HUES6 (cell line): ENCODE measurements around the gene RPS6KA4.

ENCODE experiments used
- H3K27ac ChIP-seq: 2 replicates; pipeline ENCODE4 v1.7.0; 2013; ENCODE audit warnings: low read depth, mild to moderate bottlenecking, low read length, inconsistent platforms
- H3K27me3 ChIP-seq: 2 replicates; pipeline ENCODE4 v1.6.1; 2013; ENCODE audit warnings: low read length; ENCODE audit not compliant: control insufficient read depth, insufficient read depth
- H3K36me3 ChIP-seq: 2 replicates; pipeline ENCODE4 v1.6.1; 2013; ENCODE audit warnings: low read length; ENCODE audit not compliant: control insufficient read depth, insufficient read depth
- H3K4me1 ChIP-seq: 2 replicates; pipeline ENCODE4 v1.6.1; 2013; ENCODE audit warnings: low read length; ENCODE audit not compliant: control insufficient read depth, insufficient read depth
- H3K4me3 ChIP-seq: 2 replicates; pipeline ENCODE4 v1.5.1; 2013; ENCODE audit warnings: low read depth, low read length
- H3K9ac ChIP-seq: one replicate; pipeline ENCODE4 v1.6.1; 2013; ENCODE audit warnings: mild to moderate bottlenecking, low read length
- H3K9me3 ChIP-seq: 2 replicates; pipeline ENCODE4 v1.6.1; 2013; ENCODE audit warnings: low read depth, low read length; ENCODE audit not compliant: control insufficient read depth, insufficient read depth

RPS6KA4 gene

DNA sequence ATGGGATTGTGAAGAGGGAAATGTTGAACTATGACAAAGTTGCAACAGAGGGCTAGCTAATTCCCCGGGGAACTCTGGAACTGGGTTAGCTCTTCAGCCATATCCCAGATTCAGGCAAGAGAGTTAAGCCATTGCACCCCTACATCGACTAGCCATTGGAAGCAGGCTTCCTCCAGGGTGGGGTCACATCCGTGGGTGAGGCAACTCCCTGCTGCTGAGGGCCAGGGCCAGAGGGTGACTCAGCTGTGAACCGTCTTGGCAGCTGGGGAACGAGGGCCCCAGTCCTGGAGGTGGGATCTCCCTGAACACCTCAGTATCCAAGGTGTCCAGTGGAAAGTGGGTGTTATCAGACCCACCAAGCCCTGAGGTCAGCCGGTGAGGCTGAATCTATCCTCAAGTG, 41.1 kb downstream of the RPS6KA4 start:
- Histone ChIP-seq H3K27me3 (no peaks in the 10 kb centered on the region), H3K36me3 (no peaks in the 10 kb centered on the region), H3K4me1 (peaks cover 15% of the 10 kb centered on the region), H3K9me3 (0 out of 2 replicates have a peak, but pooled peaks cover 2% of the 10 kb centered on the region), H3K9ac (no peak overlapping the region), H3K27ac (no peak overlapping the region), H3K4me3 (no peak overlapping the region)

DNA sequence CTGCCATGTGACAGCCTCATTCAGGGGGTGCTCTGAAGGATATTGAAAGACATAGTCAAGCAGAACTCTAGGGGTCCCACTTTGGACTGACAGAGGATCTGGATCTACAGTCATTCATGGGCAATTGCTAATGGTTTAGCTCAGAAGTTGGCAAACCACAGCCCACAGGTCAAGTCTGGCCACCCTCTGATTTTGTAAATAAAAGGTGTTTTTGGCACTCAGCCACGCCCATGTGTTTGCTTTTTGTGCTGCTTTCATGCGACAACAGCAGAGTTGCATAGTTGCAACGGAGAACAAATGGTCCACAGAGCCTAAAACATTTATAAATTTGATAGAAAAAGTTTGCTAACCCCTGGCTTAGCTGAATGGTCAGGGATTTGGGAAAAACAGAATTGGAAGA, 41.7 kb downstream of the RPS6KA4 start:
- H3K27me3 ChIP-seq = no peaks in the 10 kb centered on the region
- H3K27ac ChIP-seq = no peak overlapping the region
- no peak overlapping the region for H3K9ac ChIP-seq
- H3K4me1 ChIP-seq = peaks cover 10% of the 10 kb centered on the region
- H3K4me3 ChIP-seq = no peak overlapping the region
- 0 out of 2 replicates have a peak, but pooled peaks cover 2% of the 10 kb centered on the region for H3K9me3 ChIP-seq
- no peaks in the 10 kb centered on the region for H3K36me3 ChIP-seq

DNA sequence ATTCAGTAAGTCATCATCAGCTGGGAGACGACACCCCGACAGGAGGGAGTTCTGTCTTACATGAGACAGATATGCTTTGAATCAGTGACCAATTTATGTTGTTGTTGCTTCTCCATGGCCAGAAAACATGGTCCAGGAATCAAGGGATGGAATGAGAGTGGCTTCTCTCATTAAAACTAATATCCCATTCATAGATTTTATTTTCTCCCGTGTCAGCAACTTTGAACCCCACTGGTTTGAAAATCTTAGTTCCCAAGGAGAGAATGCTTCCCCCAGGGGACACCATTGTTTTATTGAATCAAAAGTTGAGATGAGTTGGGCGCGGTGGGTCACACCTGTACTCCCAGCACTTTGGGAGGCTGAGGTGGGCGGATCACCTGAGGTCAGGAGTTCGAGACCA, 42.8 kb downstream of the RPS6KA4 start:
- Histone ChIP-seq H3K4me1 (peaks cover 7% of the 10 kb centered on the region), H3K9ac (no peak overlapping the region), H3K9me3 (0 out of 2 replicates have a peak, but pooled peaks cover 2% of the 10 kb centered on the region), H3K27ac (no peak overlapping the region), H3K4me3 (no peak overlapping the region), H3K27me3 (no peaks in the 10 kb centered on the region), H3K36me3 (no peaks in the 10 kb centered on the region)

DNA sequence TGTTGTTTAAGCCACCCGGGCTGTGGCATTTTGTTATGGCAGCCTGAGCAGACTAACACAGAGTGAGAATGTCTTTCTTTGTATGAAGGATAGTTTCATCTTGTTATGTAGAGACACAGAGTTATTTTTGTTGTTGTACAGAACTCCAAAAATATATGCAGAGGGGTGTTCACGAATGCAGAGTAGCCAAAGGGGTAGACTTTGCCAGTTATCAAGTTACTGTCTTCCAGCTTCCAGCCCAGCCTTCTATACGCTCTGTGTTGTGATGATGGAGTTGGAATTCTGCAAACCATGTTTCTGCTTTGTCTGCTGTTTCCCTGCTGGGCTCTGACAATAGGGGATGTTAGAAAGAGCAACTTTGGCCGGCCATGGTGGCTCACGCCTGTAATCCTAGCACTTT, 44.1 kb downstream of the RPS6KA4 start:
- Histone ChIP-seq H3K4me1 (peaks cover 7% of the 10 kb centered on the region), H3K4me3 (no peak overlapping the region), H3K9ac (no peak overlapping the region), H3K36me3 (no peaks in the 10 kb centered on the region), H3K27ac (no peak overlapping the region), H3K27me3 (no peaks in the 10 kb centered on the region), H3K9me3 (0 out of 2 replicates have a peak, but pooled peaks cover 2% of the 10 kb centered on the region)

DNA sequence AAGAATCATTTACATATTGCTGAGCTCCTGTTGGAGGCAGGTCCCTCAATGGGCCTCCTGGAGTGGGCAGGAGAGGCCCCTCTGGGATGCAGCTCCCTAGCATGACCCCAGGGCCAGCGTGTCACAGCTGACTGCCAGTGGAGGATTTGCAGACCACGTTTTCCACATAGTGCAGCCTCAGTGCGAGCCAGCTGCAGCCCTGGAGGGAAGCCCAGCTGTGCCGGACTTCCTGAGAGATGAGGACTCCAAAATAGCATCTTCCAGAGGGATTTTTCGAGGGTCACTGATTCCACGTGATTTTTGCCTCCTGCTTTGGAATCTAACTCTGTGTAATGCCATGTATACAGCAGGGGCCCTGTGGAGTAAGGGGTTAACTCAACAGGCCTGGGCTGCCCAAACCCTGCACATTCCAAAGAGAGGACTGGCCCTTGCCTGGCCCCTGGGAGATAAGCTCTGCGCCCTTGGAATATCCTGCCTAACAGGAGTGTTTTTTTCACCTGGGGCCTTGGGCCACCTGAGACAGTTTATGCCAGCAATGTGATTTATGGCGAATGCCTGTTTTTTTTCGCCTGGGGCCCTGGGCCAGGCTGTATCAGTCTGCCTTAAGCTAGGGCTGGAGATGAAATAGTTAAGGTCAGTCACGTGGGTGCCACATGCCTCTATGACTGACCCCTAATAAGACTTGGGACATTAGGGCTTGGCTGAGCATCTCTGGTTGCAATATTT, 47.4 kb downstream of the RPS6KA4 start:
- H3K36me3 ChIP-seq = no peaks in the 10 kb centered on the region
- no peak overlapping the region for H3K27ac ChIP-seq
- no peak overlapping the region for H3K9ac ChIP-seq
- peaks cover 9% of the 10 kb centered on the region for H3K4me1 ChIP-seq
- no peak overlapping the region for H3K4me3 ChIP-seq
- no peaks in the 10 kb centered on the region for H3K27me3 ChIP-seq
- 0 out of 2 replicates have a peak, but pooled peaks cover 2% of the 10 kb centered on the region for H3K9me3 ChIP-seq

DNA sequence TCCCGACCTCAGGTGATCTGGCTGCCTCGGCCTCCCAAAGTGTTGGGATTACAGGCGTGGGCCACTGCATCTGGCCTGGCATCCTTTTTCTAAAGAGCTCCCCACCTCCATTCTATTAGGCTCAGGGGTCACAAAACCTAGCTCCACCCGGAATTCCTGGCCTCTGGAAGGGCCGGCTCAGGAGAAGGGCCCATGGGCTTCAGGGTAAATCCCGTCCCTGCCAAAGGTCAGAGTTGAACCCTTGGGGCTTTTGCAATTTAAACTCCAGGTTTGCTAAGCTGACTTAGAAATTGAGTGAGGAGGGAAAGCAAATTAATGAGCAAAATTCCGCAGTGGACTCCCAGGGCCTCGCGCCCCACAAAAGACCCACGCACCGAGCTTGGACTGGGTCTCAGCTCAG, 48.3 kb downstream of the RPS6KA4 start:
- Histone ChIP-seq H3K9ac (no peak overlapping the region), H3K27me3 (no peaks in the 10 kb centered on the region), H3K36me3 (no peaks in the 10 kb centered on the region), H3K4me1 (peaks cover 9% of the 10 kb centered on the region), H3K9me3 (0 out of 2 replicates have a peak, but pooled peaks cover 2% of the 10 kb centered on the region), H3K4me3 (no peak overlapping the region), H3K27ac (no peak overlapping the region)

DNA sequence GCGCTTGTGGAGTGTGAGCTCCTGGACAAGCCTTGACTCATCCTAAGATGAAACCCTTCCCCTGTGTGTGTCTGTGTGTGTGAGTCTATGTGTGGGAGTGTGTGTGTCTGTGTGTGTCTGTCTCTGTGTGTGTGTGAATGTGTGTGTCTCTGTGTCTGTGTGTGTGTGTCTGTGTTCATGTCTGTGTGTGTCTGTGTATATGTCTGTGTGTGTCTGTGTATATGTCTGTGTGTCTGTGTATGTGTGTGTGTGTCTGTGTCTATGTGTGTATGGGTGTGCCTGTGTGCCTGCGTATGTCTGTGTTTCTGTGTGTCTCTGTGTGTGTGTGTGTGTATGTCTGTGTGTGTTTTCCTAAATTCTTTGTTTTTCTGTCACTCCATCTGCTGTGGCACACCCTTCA, 48.7 kb downstream of the RPS6KA4 start:
- no peak overlapping the region for H3K9ac ChIP-seq
- H3K4me3 ChIP-seq = no peak overlapping the region
- H3K27ac ChIP-seq = no peak overlapping the region
- H3K36me3 ChIP-seq = no peaks in the 10 kb centered on the region
- 0 out of 2 replicates have a peak, but pooled peaks cover 2% of the 10 kb centered on the region for H3K9me3 ChIP-seq
- peaks cover 9% of the 10 kb centered on the region for H3K4me1 ChIP-seq
- H3K27me3 ChIP-seq = no peaks in the 10 kb centered on the region

DNA sequence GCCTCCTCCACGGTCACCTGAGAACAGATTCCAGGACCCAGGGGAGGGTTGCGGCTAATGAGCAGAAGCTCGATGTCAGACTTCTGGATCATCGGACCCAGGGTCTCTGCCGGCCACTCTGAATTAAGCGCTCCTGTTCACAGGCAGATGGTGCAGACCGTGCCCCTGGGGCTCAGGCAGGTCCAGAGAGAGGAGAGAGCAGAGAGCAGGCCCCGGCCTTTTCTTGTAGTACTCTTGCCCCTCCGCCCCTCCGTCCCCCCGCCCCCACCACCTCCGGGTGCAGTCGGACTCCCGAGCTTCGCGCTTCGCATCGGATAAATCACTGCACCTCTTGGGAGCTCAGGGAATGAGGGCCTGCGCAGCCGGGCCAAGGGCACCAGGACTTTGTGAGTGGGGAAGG, 50.3 kb downstream of the RPS6KA4 start:
- no peak overlapping the region for H3K9ac ChIP-seq
- H3K4me3 ChIP-seq = no peak overlapping the region
- H3K27me3 ChIP-seq = no peaks in the 10 kb centered on the region
- no peaks in the 10 kb centered on the region for H3K36me3 ChIP-seq
- no peak overlapping the region for H3K27ac ChIP-seq
- 0 out of 2 replicates have a peak, but pooled peaks cover 2% of the 10 kb centered on the region for H3K9me3 ChIP-seq
- H3K4me1 ChIP-seq = peaks cover 9% of the 10 kb centered on the region

DNA sequence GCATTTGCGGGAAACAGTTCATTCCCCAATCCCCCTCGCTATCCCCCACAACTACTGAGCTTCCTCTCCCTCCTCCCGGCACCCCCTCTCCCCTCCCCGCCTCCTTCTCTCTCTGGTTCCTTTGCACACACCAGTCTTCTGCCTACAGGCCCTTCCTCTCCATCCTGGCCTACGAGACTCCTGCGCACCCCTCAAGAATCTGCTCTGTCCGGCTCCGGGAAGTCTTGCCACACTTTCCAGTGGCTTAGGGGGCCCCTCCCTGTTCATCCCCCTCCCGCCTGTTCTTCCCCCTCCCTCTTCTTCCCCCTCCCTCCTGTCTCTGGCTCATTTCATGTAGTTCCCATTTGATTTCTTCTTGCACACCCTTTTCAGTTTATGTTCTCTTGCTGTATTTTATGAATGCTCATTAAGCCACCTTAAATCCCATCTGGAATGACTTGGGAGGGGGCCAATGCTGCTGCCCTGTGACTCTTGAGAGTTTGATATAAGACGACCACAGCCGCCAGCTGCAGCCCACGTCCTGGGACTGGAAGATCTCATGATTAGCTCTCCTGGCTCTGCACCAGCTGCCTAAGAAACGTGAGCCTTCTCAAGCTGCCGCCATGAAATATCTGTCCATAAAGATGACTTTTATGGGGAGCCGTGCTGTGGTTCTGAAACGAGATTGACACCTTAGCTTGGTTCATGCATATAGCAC, 50.9 kb downstream of the RPS6KA4 start:
- H3K9me3 ChIP-seq = no peaks in the 10 kb centered on the region
- no peak overlapping the region for H3K9ac ChIP-seq
- H3K36me3 ChIP-seq = no peaks in the 10 kb centered on the region
- no peak overlapping the region for H3K4me3 ChIP-seq
- no peak overlapping the region for H3K27ac ChIP-seq
- H3K27me3 ChIP-seq = no peaks in the 10 kb centered on the region
- peaks cover 10% of the 10 kb centered on the region for H3K4me1 ChIP-seq

DNA sequence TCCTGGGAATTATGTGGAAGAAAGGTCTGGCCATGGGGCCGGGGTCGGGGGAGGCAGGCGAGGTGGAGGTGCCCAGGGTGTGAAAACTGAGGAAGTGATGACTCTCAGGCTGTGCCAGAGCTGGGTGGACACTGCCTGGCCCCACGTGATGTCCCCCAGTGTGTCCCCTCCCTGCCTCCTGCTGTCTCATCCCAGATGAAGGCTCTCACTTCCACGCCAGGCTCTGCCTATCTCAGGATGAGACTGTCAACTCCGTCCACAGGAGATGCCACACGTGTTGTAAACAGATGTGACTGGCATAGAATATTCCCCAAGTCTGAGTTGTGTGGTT, 51.4 kb downstream of the RPS6KA4 start:
- Histone ChIP-seq H3K4me3 (no peak overlapping the region), H3K4me1 (peaks cover 15% of the 10 kb centered on the region), H3K9ac (no peak overlapping the region), H3K9me3 (no peaks in the 10 kb centered on the region), H3K36me3 (no peaks in the 10 kb centered on the region), H3K27ac (no peak overlapping the region), H3K27me3 (no peaks in the 10 kb centered on the region)

DNA sequence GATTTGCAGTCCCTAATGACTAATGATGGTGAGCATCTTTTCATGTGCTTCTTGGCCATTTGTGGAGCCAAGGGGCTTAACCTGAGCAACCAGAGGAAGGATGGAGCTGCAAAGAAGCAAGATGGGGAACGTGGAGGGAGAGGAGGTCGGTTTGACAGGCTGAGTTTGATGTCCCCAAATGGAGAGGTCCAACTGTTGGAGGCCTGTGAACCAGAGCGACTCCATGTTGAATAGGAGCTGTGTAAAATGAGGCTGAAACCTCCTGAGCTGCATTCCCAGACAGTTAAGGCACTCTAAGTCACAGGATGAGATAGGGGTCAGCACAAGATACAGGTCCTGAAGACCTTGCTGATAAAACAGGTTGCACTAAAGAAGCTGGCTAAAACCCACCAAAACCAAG, 54.5 kb downstream of the RPS6KA4 start:
- no peak overlapping the region for H3K27ac ChIP-seq

More for the DNA sequence above, 54.5 kb downstream of the RPS6KA4 start:
- Histone ChIP-seq H3K4me3 (no peak overlapping the region), H3K9me3 (no peaks in the 10 kb centered on the region), H3K27me3 (no peaks in the 10 kb centered on the region), H3K4me1 (peaks cover 13% of the 10 kb centered on the region), H3K9ac (no peak overlapping the region), H3K36me3 (no peaks in the 10 kb centered on the region)
